Activated CD8-positive, alpha-beta memory T cell treated with anti-CD3 and anti-CD28 coated beads, Interleukin-2, amount 50 U/mL, for 24 hours (primary cell): ENCODE data around the gene RAB31.

Source experiments
- DNase-seq: peaks from one replicate; pipeline ENCODE4 v3.0.0-alpha.2; 2020; ENCODE audit errors: extremely low read depth

RAB31 gene

DNA sequence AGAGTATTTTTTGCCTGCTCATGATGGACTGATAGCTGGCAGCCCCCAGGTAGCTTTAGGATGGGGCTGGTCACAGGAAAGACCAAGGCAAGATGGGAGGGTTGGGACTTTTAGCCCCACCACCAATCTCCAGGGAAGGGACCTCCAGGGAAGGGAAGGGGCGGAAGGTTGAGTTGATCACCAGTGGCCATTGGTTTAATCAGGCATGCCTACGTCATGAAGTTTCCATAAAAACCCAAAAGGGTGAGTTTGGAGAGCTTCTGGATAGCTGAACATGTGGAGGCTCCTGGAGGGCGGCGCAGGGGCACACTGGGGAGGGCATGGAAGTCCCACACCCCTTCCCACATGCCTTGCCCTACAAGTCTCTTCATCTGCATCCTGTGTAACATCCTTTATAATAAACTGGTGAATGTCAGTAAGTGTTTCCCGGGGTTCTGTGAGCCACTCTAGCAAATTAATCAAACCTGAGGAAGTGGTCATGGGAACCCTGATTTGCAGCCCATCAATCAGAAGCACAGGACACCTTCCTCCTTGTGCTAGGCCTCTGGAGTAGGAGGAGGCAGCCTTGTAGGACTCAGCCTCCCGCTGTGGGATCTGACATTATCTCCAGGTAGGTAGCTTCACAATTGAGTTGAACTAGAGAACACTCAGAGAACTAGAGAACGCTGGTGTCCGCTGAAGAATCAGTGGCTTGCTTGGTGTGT lies 30.3 kb downstream of the RAB31 start:
- no peak for DNase-seq

DNA sequence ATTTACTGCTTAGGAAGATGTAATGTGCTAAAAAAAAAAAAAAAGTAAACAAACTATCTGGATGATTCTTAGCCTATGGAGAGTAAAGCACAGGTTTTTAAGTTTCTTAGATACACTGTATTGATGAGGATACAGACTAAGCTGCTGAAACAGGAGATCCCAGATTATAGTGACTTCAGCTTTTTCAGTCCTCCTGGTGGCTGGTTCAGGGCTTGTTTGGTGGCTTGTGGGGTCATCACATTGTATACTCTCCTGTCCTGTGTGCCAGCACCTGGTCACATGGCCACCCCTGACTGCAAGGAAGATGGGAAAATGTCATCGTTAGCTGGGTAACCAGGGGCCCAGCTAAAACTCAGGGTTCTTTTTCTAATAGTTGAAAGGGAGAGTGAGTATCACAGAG lies 31.4 kb downstream of the RAB31 start:
- no peak for DNase-seq

DNA sequence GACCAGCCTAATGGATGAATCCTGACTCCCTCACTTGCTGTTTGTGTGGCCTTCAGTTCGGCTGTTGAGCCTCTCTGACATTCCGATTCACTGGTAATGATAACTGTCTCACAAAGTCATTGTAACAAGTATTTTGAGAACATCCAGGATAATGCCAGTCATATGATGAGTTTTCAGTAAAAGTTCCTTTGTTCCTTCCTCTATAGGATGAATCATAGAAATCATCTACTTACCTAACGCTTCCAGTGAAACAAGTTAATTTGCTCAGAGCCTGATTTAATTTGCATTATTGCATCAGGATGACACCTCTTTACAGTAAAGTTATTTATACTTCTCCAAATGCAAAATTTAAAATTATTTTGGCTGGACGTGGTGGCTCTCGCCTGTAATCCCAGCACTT lies 32.0 kb downstream of the RAB31 start:
- DNase-seq, result no peak

DNA sequence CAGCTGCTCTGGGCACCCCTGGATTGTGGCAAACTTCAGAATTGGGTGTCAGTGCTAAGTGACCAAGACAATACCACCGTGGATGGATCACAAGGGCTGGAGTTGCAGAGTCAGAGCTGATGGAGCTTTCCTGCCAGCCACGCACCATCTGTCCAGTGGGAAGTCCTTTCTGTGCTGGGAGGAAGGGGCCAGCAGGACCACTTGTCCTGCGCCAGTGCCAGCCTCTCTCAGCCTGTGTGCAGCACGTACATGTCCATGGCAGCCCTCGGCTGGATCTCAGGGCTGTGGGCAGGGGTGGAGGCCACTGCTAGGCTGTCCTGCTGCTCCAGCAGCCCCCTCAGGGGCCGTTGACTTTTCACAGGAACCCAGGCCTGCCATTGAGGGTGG lies 33.3 kb downstream of the RAB31 start:
- DNase-seq, result no peak

DNA sequence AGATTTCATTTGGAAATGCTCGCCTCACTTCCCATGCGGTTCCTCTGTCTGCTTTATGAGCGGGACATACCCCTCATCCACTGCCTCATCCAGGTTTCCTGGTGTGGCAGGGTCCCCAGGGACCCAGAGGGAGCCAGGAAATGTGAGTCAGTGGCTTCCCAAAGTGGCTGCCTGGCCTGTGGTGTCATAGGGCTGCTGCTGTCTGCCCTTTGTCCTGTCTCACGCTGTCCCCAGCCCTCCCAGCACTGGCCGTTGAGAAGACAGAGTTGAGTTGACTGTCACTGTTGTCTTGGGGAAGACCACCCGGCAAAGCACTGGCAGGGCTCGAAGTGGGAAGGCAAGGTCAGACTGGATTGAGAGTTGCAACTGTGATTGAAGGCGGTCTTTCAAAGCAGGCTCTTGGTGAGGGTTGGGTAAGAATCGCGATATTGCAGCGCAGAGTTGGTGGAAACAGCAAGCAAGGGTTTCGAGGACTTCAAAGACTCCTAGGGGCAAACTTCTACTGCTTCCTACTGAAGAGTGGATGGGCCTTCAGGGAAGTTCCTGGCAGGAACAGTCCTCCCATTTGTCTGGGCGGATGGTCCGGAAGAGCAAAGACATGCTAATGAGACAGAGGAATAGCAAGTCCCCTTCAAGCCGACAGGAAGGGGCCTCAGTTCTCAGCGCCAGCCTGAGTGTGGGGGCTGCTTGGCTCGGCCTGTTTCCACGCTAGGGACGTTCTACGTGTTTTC lies 33.9 kb downstream of the RAB31 start:
- no peak for DNase-seq

DNA sequence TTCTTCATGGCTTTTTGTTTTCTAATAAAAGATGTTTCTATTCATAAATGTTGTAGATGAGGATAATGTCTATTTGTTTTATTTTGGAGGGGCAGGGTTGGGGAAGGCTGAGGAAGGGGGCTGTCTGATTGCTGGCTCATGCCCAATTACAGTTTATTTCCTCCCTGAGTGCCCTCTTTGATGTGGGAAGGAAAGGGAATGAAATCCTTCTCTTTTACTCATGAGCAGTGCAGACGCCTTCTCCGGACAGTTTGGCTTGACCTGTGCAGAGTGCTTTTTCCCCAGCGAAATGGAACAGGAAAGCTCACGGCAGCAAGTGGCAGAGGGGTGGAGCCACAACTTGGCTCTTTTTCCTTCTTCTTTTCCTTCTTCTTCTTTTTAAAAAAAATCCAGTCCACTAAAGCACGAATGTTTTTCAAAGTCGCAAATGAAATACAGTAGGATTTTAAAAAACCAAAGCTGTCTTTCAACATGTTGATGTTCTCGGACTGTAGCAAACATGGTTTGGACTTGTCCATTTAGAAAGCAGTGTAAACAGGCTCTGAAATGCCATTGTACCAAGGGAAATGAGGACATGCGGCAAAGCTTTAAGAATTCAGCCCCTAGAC lies 34.5 kb downstream of the RAB31 start:
- DNase-seq, result no peak

DNA sequence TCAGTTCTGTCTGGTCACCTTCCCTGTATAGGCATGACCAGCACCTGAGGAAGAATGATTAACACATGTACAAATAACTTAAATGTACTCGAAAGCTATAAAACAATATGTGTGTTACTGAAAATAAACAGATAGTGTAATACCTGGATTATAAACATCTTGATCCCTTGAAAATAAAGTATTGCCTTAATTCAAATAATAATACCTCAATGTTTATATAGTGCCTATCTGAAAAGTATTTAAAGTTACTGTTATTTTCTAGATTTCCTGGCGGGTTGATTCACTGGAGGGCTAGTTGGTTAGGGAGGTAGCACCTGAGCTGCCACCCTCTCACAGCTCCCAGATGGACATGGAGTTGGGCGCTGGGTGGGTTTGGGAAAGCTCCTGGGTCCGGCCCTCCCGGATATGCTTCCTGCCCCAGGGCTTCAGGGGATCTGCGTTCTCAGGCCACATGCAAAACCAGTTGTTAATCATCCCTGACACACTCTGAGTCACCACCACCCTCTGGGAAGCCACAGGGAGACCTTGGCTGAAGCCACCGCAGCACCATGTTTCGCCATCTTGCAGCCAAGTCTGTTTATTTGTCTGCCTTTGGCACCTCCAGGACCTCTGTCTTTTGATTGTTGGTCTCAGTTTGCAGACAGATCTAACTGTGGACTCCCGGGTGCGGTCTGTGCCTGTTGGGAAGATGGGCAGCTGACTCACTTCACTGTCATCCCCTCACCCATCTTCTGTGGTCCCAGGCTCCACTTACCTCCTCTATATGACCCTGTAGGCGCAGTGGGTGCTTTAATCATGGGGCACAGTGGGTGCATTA lies 35.3 kb downstream of the RAB31 start:
- no peak for DNase-seq

DNA sequence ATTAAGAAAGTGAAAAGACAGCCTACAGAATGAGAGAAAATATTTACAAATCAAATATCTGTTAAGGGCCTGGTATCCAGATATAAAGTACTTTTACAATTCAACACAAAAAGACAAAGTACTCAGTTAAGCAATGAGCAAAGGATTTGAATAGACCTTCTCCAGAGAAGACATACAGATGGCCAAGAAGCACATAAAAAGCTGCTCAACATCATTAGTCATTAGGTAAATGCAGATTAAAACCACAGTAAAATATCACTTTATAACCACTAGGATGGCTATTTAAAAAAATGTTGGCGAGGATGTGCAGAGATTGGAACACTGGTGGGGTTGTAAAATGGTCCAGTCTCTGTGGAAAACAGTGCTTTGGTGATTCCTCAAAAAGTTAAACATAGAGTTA lies 38.9 kb downstream of the RAB31 start:
- no peak for DNase-seq

DNA sequence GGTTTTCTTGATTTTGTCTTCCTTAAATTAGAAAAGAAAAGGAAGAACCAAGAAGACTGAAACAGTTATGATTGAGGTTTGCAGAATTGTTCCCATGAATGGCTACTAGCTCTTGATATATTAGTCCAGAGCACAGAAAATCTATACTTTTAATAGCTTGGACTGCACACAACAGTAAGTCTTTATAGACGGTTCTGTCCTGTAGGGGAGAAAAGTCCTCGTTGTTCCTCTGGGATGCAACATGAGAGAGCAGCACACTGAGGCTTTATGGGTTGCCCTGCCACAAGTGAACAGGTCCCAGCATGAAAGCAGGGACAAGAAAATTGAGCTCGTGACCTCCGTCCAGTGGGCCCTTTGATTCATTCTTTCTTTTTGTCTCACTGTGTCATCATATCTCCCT lies 41.5 kb downstream of the RAB31 start:
- no peak for DNase-seq

DNA sequence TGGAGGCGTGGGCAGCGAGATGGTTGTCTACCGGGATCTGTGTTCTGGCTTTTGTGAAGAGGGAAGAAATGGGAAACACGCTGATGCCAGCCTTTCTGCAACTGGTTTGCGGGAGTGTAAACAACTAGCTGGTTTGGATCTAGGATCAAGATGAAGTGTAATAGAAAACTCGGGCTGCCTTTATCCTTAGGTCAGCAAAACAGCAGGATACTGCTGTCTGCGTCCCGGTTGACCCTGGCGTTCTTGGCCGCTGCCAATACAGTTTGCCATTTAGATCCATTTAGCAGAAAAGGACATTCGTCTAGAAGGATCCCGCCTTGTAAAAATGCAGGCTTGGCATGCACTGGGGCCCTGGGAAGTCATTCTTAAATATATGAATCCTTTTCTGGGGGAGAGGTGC lies 42.0 kb downstream of the RAB31 start:
- no peak for DNase-seq

DNA sequence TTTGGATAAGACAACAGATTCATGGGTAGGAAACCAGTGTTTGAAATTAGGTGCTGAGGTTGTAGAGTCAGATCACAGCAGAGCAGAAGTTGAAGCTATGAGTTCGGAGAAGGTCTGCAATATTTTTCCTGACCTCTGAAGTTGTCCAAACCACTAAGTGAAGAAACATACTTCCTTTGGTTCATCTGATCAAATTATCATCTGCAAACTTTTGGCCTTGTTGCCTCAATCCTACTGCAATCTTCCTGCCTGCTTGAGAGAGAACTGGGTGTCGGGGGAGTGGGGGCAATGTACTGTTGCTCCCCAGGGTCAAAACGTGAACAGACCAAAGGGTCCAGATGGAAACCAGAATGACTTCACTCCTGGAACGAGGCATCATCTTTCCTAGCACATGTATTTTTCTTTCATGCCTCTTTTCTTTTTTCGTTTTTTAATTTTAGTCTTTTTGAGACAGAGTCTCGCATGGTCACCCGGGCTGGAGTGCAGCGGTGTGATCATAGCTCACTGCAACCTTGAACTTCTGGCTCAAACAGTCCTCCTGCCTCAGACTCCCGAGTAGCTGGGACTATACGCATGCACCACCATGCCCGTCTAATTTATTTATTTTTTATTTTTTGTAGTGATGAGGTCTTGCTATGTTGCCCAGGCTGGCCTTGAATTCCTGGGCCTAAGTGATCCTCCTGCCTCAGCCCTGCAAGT lies 42.7 kb downstream of the RAB31 start:
- no peak for DNase-seq

DNA sequence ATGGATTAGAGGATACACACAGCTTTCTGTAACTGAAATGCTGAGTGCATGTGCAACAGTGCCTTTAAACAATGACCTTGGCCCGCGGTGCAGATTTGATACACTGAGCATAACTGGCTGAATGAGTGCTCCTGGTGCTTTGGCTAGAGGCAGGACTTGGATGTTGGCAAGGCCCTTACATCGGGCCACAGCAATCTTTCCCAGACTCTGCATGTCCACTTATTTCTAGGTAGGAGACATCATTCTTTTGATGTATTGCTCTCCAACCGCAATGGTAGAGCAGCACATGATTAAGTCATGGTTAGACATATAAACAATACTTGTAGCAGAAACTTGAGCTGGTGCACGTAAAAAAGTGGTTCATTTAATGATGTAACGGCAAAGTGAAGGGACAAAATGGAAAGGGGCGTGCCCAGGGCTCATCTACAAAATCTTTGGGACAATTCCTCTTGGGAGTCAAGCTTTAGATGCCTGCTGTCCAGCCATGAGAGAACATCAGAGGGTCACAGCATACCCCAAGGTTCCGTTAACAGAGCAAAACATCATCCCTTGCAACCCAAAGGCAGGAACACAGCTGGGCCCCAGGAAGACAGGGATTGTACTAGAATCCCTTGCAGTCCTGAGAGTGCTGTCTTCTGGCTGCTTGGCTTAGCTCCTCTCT lies 43.4 kb downstream of the RAB31 start:
- DNase-seq, result no peak

DNA sequence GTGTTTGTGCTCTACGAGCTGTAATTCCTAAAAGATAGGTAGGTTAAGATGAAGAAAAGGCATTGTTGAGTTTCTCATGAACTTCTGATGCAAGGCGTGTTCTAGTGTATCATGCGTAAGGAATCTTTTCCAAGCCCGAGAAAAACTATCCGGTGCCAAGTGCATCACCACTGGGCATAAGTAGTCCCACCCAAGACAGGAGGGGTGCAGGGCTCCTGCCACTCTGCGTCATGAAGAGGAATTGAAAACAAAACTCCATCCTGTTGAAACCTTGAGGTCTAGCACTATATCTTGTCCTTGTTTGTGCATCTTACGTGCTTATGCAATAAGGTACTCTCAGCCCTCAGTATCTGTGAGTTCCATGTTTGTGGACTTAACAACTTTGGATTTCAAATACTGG lies 45.7 kb downstream of the RAB31 start:
- no peak for DNase-seq

DNA sequence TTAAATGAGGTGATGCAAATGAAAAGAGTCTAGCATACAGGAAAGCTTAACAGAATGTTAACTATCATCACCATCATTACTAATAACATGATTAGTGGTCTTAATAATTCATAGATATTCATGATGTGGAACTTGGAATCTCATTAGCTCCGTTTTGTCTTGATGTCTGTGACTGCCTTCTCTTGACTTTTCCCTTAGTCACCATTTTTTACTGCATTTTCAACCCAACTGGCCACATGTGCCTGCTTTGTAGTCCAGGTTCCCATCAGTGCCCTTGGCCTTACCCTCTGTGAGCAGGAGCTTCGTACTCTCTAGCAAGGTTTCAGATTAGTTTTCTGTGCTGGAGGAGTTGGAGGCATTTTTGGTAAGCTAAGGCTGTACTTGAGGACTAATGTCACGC lies 47.0 kb downstream of the RAB31 start:
- DNase-seq, result no peak

DNA sequence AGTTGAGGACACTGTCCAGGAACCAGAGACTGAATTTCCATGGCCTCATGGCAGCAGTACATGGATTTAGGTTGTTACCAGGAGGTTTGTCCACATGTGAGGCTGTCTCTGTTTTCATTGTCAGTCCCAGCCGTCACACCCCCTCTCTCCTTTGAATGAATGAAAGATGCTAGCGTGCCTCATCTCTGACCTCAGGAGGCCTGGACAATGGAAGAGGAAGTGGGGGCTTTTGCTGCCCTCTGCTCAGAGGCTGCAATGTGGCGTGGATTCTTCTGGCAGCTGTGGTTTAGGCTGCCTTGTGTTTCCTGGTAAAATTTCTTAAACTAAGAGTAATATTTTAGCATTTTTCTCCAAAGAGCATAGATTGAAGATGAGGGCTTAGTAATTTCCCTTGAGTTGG lies 47.5 kb downstream of the RAB31 start:
- no peak for DNase-seq

DNA sequence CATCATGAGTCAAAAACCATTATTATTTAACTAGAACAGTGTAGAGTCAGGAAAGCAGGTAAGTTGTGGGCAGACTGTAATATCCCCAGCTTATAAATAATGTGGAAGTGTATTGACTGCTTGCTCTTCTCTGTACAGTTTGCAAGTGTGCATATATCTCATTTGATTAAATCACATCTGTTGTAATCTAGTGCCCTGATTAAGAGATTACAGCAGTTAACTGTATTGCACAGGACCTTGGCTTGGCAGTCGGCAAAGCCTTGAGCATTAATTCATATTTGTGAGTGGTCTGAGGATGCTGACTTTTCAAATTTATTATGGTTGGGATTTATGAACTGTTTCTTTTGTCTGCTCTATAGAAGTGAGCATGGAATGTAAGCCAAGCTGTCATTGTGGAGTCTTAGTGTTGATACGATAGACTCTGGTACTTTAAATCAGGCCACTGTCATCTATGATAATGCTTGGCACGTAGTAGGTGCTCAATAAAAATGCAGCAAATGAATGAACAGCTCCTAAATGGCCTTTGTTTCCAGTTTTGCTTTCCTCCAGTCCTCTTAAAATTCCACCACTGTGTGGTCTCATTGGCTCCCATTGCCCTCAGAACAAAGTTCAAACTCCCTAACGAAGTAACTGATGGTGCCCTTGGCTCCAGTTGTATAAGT lies 48.3 kb downstream of the RAB31 start:
- DNase-seq, result no peak

DNA sequence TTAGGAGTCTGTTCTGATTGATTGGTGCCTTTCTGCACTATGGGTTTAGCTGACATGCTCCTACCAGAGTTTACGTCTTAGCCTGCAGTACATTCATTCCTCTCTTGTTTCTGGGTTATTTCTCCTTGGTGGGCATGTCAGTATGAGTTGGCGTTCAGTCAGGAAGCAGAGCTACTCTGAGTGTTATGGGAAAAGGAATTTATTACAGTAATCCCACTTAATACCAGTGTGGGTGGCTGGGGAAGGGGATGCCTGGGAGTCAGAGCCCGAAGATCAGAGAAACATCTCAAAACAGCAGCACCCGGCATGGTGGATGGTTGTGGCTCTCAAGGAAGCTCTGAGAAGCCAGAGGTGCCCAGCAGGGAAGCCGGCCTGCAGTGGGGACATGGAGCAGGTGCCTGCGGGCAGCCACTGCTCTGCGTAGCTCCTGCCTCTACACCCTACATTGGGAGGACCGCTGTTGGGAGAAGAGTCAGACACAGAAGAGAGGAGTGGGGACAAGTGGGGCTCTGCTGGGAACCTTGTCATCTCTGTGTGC lies 48.9 kb downstream of the RAB31 start:
- DNase-seq, result no peak

DNA sequence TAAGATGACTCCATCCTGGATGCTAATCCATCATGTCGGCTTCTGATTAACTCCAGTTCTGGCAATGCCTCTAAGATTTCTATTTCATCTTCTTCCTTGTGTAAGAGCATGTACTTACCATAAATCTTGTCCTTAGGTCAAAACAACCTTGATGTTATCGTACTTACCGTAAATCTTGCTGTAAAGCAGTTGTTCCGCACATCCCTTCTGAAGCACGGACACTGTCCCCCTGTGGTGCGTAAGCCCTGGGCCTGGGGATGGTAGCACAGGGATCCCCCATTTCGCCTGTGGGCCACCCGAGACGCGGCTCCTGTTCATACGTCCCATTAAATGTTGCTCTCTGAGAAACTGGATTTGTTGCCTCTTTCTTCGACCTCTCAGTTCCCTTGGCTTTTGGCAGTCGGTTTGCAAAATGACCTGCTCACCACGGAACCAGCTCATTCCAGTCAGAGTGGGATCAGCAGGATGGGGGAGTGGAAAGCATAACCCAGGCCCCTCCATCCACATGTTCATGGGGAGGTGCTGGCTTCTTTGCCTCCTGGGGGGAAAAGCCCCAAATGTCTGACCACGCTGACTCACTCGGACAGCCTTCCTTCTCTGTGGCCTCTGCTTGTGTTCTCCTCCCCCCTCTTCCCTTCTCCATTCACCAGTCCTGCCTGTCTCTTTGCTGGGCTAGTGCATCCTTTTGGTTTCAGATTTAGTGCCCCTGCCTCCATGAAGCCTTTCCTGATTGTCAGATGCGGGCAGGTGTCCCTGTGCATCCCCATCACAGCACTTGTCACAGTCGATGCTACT lies 49.9 kb downstream of the RAB31 start:
- DNase-seq, result no peak

DNA sequence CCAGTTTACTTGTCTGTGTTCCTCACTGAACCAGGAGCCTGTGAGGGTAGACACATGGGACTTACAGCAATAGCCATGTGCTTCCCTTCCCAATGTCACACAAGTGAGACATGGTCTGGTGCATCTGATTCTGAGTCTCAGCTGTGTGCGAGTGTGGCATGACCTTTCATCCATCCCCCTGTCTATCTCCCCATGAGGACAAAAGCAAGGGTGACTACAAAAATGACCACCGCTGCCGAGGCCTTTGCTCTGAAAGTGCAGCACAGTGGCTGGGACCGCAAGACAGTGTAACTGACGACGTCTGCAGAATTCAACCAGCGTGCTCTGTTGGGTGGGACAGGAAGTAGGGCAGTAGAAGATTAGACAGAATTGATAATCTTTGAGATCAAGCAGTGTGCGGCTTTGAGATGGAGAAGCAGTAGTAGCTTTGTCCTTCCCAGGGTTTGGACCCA lies 50.5 kb downstream of the RAB31 start:
- DNase-seq, result no peak

DNA sequence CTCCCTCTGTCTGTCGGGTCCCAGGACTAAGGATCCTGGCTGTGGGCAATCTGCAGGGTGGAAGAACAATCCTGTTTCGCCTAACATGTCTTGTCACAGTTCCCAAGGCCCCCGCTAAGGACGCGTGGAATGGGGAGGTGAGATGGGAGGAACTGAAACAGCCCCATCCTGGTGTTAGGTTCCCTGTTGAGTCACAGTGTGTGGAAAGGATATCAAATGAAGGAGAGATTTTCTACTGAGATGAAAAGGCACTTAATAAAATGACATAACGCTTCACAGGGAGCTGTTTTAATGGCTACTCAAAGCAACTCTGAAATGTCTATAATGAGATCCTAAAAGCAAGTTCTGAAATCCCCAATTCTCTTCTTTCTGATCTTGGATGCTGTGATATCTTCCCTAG lies 52.5 kb downstream of the RAB31 start:
- no peak for DNase-seq
